Keratinocyte (primary cell): ENCODE results near the gene GPR22.

Experiments
- CTCF ChIP-seq, 3 experiments: IDR thresholded peaks in 1 of 3; conservative IDR thresholded peaks in 1 of 3; optimal IDR thresholded peaks in 1 of 3; 2 replicates in 2 of 3; 3 replicates in 1 of 3; pipeline versions ENCODE3 to v1.5.1; 2011; ENCODE audit warnings: low read length in 3 of 3, mild to moderate bottlenecking in 3 of 3, moderate library complexity in 2 of 3, control low read depth in 1 of 3, inconsistent platforms in 1 of 3; ENCODE audit not compliant: insufficient read depth in 2 of 3; ENCODE audit errors: extremely low read depth in 1 of 3
- EZH2 ChIP-seq: IDR thresholded peaks from one replicate; pipeline ENCODE4 v1.6.1; 2012; ENCODE audit warnings: inconsistent platforms, mild to moderate bottlenecking, low read length, moderate library complexity

- TF ChIP-seq EZH2 (no peak), CTCF (optimal IDR thresholded peaks at IDR 0.05 in 1 of 3, IDR thresholded peaks at IDR 0.05 in 1 of 3, conservative IDR thresholded peaks at IDR 0.05 in 1 of 3; ENCODE audit: extremely low read depth in 1 of 3, insufficient read depth in 2 of 3, low read length in 3 of 3) (no peak)
These were observed 24.5 kb downstream of the GPR22 start for GRCh38 chr7:107494315-107494751.
